PFSK-1 (cell line): ENCODE data around the gene DENND1B.

Source experiments
- FOXP2 ChIP-seq: optimal IDR thresholded peaks from 2 replicates; pipeline ENCODE3; 2011; ENCODE audit warnings: borderline replicate concordance, control low read depth, inconsistent platforms; ENCODE audit not compliant: insufficient read depth; ENCODE audit errors: extremely low read length, extremely low read depth
- POLR2AphosphoS5 ChIP-seq: IDR thresholded peaks from 2 replicates; pipeline ENCODE4 v1.6.1; 2012; ENCODE audit warnings: low read depth, mild to moderate bottlenecking, control low read depth, low read length, moderate library complexity
- TAF1 ChIP-seq: IDR thresholded peaks from 2 replicates; pipeline ENCODE4 v1.6.1; 2012; ENCODE audit warnings: low read length, control low read depth, borderline replicate concordance; ENCODE audit not compliant: insufficient read depth
- TF ChIP-seq, protein P1 (sequence below), 2 experiments: IDR thresholded peaks; 2 replicates each; pipeline versions ENCODE4 v1.6.1 to v1.8.0; 2011 to 2012; ENCODE audit warnings: low read depth in 2 of 2, low read length in 2 of 2, control low read depth in 1 of 2, inconsistent platforms in 1 of 2, mild to moderate bottlenecking in 1 of 2, moderate library complexity in 1 of 2; ENCODE audit not compliant: insufficient read depth in 1 of 2

DNA sequence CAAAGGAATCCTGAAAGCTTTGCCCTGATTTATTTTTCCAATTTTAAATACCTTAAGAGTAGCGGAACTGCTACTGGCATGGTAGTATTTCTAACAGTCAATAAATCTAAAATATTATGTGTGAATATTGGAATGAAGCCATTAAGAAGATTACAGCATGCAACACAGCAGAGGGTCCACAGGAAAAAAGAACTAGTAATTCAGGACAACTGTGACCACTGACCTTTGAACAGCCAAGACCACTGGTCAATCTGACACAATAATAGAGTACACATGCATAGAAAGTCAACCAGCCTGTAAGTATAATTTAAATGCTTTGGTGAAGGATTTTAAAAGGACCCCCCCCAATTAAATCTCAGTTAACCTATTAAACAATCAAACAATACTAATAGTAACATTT, 171.0 kb downstream of the DENND1B start:
- no peak for TF ChIP-seq TAF1
- TF ChIP-seq POLR2AphosphoS5, result no peak
- TF ChIP-seq FOXP2, result no peak
- TF ChIP-seq, protein P1, sequence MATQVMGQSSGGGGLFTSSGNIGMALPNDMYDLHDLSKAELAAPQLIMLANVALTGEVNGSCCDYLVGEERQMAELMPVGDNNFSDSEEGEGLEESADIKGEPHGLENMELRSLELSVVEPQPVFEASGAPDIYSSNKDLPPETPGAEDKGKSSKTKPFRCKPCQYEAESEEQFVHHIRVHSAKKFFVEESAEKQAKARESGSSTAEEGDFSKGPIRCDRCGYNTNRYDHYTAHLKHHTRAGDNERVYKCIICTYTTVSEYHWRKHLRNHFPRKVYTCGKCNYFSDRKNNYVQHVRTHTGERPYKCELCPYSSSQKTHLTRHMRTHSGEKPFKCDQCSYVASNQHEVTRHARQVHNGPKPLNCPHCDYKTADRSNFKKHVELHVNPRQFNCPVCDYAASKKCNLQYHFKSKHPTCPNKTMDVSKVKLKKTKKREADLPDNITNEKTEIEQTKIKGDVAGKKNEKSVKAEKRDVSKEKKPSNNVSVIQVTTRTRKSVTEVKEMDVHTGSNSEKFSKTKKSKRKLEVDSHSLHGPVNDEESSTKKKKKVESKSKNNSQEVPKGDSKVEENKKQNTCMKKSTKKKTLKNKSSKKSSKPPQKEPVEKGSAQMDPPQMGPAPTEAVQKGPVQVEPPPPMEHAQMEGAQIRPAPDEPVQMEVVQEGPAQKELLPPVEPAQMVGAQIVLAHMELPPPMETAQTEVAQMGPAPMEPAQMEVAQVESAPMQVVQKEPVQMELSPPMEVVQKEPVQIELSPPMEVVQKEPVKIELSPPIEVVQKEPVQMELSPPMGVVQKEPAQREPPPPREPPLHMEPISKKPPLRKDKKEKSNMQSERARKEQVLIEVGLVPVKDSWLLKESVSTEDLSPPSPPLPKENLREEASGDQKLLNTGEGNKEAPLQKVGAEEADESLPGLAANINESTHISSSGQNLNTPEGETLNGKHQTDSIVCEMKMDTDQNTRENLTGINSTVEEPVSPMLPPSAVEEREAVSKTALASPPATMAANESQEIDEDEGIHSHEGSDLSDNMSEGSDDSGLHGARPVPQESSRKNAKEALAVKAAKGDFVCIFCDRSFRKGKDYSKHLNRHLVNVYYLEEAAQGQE (IDR thresholded peaks at IDR 0.05; ENCODE audit: insufficient read depth in 1 of 2, low read depth in 2 of 2, low read length in 2 of 2), result no peak
